GM12892 (cell line): ENCODE results near the gene LYPD4.

Experiments used
- POLR2A ChIP-seq: IDR thresholded peaks from 2 replicates; pipeline ENCODE4 v1.6.1; 2011; ENCODE audit warnings: low read depth, low read length, control low read depth
- POLR2AphosphoS5 ChIP-seq: IDR thresholded peaks from 2 replicates; pipeline ENCODE4 v1.6.1; 2011; ENCODE audit warnings: low read depth, low read length, control low read depth

GRCh38 chr19:41879080-41879479, 34.6 kb upstream of the LYPD4 start:
- TF ChIP-seq POLR2A: no peak
- TF ChIP-seq POLR2AphosphoS5: no peak
